Caco-2 (cell line): ENCODE measurements around the gene TMEM200B. TPM values are rescaled to one million over a fixed set of nuclear protein-coding genes. Genes with fewer than 3 reads are reported as not detected.

Source experiments
- BruUV-seq: library from RNA; stranded (reverse); fragments of 400-500 nt; replicated peaks from 2 replicates; lab custom pipeline; 2021; lab: Mats Ljungman, UMichigan
- CTCF ChIA-PET: fragments of 300-600 bp; sonication (Branson Sonifier 250); formaldehyde crosslinking; loops from one replicate; lab custom pipeline; 2022; ENCODE audit warnings: antibody characterized with exemption; lab: Charles Lee
- POLR2A ChIA-PET: fragments of 300-600 bp; sonication (Branson Sonifier 250); formaldehyde crosslinking; loops from one replicate; lab custom pipeline; 2022; ENCODE audit warnings: antibody characterized with exemption; lab: Charles Lee
- DNase-seq, 2 experiments: peaks; one replicate each; pipeline versions ENCODE4 v3.0.0 to v3.0.0-alpha.2; 2020 to 2022
- H3K27me3 ChIP-seq: replicated peaks from 2 replicates; pipeline ENCODE4 v1.6.0; 2011; ENCODE audit warnings: low read length; ENCODE audit not compliant: control insufficient read depth, insufficient read depth
- H3K36me3 ChIP-seq: 2 replicates; pipeline ENCODE4 v1.5.1; 2011; ENCODE audit warnings: low read length; ENCODE audit not compliant: control insufficient read depth, insufficient read depth
- H3K4me1 ChIP-seq: fragments of 250-450 bp; sonication (Bioruptor Pico); 2 replicates; pipeline ENCODE4 v1.5.1; 2020; ENCODE audit warnings: mild to moderate bottlenecking
- H3K4me3 ChIP-seq: 2 replicates; pipeline ENCODE4 v1.5.1; 2011; ENCODE audit warnings: low read depth, mild to moderate bottlenecking, control low read depth, low read length
- H3K9me3 ChIP-seq: fragments of 250-450 bp; sonication (Bioruptor Pico); 2 replicates; pipeline ENCODE4 v1.5.1; 2020; ENCODE audit warnings: mild to moderate bottlenecking, moderate library complexity
- H3K27ac Mint-ChIP-seq: one replicate; pipeline ENCODE4 v1.8.0; 2022; ENCODE audit warnings: mixed read lengths; ENCODE audit not compliant: unreplicated experiment
- H3K27me3 Mint-ChIP-seq: one replicate; pipeline ENCODE4 v1.8.0; 2022; ENCODE audit warnings: mixed read lengths; ENCODE audit not compliant: insufficient read depth, unreplicated experiment
- H3K36me3 Mint-ChIP-seq: one replicate; pipeline ENCODE4 v1.8.0; 2022; ENCODE audit warnings: mild to moderate bottlenecking, mixed read lengths; ENCODE audit not compliant: insufficient read depth, unreplicated experiment
- H3K4me1 Mint-ChIP-seq: one replicate; pipeline ENCODE4 v1.8.0; 2022; ENCODE audit warnings: low read depth, mixed read lengths; ENCODE audit not compliant: unreplicated experiment
- H3K4me3 Mint-ChIP-seq: one replicate; pipeline ENCODE4 v1.8.0; 2022; ENCODE audit warnings: mild to moderate bottlenecking, moderate library complexity, mixed read lengths; ENCODE audit not compliant: unreplicated experiment
- H3K9me3 Mint-ChIP-seq: one replicate; pipeline ENCODE4 v1.8.0; 2022; ENCODE audit warnings: mixed read lengths; ENCODE audit not compliant: unreplicated experiment
- intact Hi-C: fragments of 100-400 bp; cut with micrococcal nuclease; formaldehyde crosslinking; loops from one replicate; pipeline ENCODE4 v1.10.0; 2022; ENCODE audit not compliant: unreplicated experiment
- total RNA-seq: library from RNA; stranded (reverse); gene quantifications from 2 replicates; pipeline ENCODE4 v1.2.3, GENCODE V29; 2022
- TF ChIP-seq, protein P1 (sequence below), 2 experiments: fragments of 200-600 bp in 1 of 2; IDR thresholded peaks; 1 replicate in 1 of 2; 2 replicates in 1 of 2; pipeline versions ENCODE4 v1.5.1 to v1.8.0; 2011 to 2022; ENCODE audit warnings: antibody characterized with exemption in 1 of 2, control low read depth in 1 of 2, inconsistent platforms in 1 of 2, low read depth in 1 of 2, low read length in 1 of 2, mild to moderate bottlenecking in 1 of 2, moderate library complexity in 1 of 2; ENCODE audit not compliant: insufficient read depth in 1 of 2, severe bottlenecking in 1 of 2, unreplicated experiment in 1 of 2

The TMEM200B gene
- total RNA-seq, 1 experiment from 2014 or later = 3.3 TPM

- no peak overlapping the region for H3K27ac Mint-ChIP-seq
- no peaks in the 10 kb centered on the region for H3K27me3 Mint-ChIP-seq
- POLR2A ChIA-PET = no interaction called here
- TF ChIP-seq, protein P1, sequence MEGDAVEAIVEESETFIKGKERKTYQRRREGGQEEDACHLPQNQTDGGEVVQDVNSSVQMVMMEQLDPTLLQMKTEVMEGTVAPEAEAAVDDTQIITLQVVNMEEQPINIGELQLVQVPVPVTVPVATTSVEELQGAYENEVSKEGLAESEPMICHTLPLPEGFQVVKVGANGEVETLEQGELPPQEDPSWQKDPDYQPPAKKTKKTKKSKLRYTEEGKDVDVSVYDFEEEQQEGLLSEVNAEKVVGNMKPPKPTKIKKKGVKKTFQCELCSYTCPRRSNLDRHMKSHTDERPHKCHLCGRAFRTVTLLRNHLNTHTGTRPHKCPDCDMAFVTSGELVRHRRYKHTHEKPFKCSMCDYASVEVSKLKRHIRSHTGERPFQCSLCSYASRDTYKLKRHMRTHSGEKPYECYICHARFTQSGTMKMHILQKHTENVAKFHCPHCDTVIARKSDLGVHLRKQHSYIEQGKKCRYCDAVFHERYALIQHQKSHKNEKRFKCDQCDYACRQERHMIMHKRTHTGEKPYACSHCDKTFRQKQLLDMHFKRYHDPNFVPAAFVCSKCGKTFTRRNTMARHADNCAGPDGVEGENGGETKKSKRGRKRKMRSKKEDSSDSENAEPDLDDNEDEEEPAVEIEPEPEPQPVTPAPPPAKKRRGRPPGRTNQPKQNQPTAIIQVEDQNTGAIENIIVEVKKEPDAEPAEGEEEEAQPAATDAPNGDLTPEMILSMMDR (IDR thresholded peaks at IDR 0.05; ENCODE audit: insufficient read depth in 1 of 2, low read depth in 1 of 2, low read length in 1 of 2, severe bottlenecking in 1 of 2, unreplicated experiment in 1 of 2) = peak in 1 of 2 experiments; percentile 14
- Histone ChIP-seq H3K4me1 (no peaks in the 10 kb centered on the region), H3K4me3 (no peak overlapping the region), H3K36me3 (no peaks in the 10 kb centered on the region), H3K27me3 (no peaks in the 10 kb centered on the region), H3K9me3 (no peaks in the 10 kb centered on the region)
- CTCF ChIA-PET = interaction anchor here (0.9 to 1.3 kb wide), 3 partner anchors 11 to 236 kb away, joined by 3 to 4 read pairs (median 4); no protein-coding TSS in a partner anchor
- BruUV-seq = no TSS peak
- no peaks in the 10 kb centered on the region for H3K4me1 Mint-ChIP-seq
- no peak overlapping the region for H3K4me3 Mint-ChIP-seq
- no peaks in the 10 kb centered on the region for H3K9me3 Mint-ChIP-seq
- no peaks in the 10 kb centered on the region for H3K36me3 Mint-ChIP-seq
- intact Hi-C loops = loop anchor here (2.0 kb wide), 1 partner anchor 235 kb away; no protein-coding TSS in a partner anchor
- no peak for DNase-seq
These were observed 6.3 kb downstream of the TMEM200B start for GRCh38 chr1:29117381-29117780.

- H3K36me3 ChIP-seq = no peaks in the 10 kb centered on the region
- no peak for DNase-seq
- Mint-ChIP-seq H3K27me3 (no peaks in the 10 kb centered on the region), H3K27ac (no peak overlapping the region), H3K4me3 (no peak overlapping the region), H3K4me1 (no peaks in the 10 kb centered on the region), H3K36me3 (no peaks in the 10 kb centered on the region), H3K9me3 (no peaks in the 10 kb centered on the region)
- TF ChIP-seq, protein P1 (IDR thresholded peaks at IDR 0.05; ENCODE audit: insufficient read depth in 1 of 2, low read depth in 1 of 2, low read length in 1 of 2, severe bottlenecking in 1 of 2, unreplicated experiment in 1 of 2) = no peak
- CTCF ChIA-PET = interaction anchor here (1.3 kb wide), 1 partner anchor 233 kb away, joined by 3 read pairs; no protein-coding TSS in a partner anchor
- no peak overlapping the region for H3K4me3 ChIP-seq
- no peaks in the 10 kb centered on the region for H3K27me3 ChIP-seq
- intact Hi-C loops = no loop called here
- H3K4me1 ChIP-seq = no peaks in the 10 kb centered on the region
- POLR2A ChIA-PET = no interaction called here
- H3K9me3 ChIP-seq = no peaks in the 10 kb centered on the region
- no TSS peak for BruUV-seq
These were observed 9.0 kb downstream of the TMEM200B start for GRCh38 chr1:29114654-29115053.

DNA sequence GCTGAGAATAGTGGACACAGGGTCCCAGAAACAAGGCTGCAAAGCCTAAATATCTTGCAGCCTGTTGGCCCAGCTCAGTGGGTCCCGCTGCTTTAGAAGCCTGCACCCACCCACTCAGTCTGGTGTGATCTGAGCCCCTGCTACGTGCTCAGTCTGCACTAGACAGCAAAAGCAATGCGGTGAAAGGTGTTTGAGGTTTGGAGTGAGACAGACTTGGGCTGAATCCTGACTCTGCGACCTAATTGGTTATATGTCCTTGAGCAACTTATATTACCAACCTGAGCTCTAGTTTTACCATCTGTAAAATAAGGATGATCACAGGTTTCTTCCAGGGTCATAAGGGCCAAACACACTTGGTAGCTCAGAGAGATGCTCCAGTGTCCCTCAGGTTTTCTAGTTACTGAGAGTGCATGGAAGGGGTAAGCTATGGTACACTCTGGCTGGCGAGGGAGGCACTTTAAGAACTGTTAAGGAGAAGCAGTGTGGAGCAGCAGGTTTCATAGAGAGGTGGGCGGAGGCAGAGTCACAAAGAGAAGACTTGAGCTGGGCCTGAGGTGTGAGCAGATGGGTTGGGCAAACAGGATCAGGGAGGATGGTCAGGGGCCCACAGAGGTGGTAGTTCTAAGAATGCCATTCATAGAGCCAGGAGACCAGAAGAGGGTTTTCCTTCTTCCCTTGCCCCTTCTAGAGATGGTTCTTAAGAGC is 10.1 kb downstream of the TMEM200B start:
- ChIA-PET POLR2A (interaction anchor here (0.5 kb wide), 1 partner anchor 466 kb away, joined by 6 read pairs; no protein-coding TSS in a partner anchor), CTCF (interaction anchor here (1.3 kb wide), 1 partner anchor 232 kb away, joined by 3 read pairs; no protein-coding TSS in a partner anchor)
- no peak for DNase-seq
- no peaks in the 10 kb centered on the region for H3K36me3 ChIP-seq
- H3K4me3 Mint-ChIP-seq = no peak overlapping the region
- no peaks in the 10 kb centered on the region for H3K36me3 Mint-ChIP-seq
- no peaks in the 10 kb centered on the region for H3K27me3 ChIP-seq
- no peaks in the 10 kb centered on the region for H3K4me1 Mint-ChIP-seq
- H3K4me3 ChIP-seq = no peak overlapping the region
- TF ChIP-seq, protein P1 (IDR thresholded peaks at IDR 0.05; ENCODE audit: insufficient read depth in 1 of 2, low read depth in 1 of 2, low read length in 1 of 2, severe bottlenecking in 1 of 2, unreplicated experiment in 1 of 2) = no peak
- H3K9me3 ChIP-seq = no peaks in the 10 kb centered on the region
- H3K27ac Mint-ChIP-seq = no peak overlapping the region
- no TSS peak for BruUV-seq
- H3K9me3 Mint-ChIP-seq = no peaks in the 10 kb centered on the region
- intact Hi-C loops = no loop called here
- H3K27me3 Mint-ChIP-seq = no peaks in the 10 kb centered on the region
- no peaks in the 10 kb centered on the region for H3K4me1 ChIP-seq
